T-helper 22 cell (primary cell): ENCODE measurements around the gene CFAP157.

Source experiments
- DNase-seq: peaks from one replicate; pipeline ENCODE4 v3.0.0-alpha.2; 2020; ENCODE audit warnings: low read depth

Gene CFAP157

DNA sequence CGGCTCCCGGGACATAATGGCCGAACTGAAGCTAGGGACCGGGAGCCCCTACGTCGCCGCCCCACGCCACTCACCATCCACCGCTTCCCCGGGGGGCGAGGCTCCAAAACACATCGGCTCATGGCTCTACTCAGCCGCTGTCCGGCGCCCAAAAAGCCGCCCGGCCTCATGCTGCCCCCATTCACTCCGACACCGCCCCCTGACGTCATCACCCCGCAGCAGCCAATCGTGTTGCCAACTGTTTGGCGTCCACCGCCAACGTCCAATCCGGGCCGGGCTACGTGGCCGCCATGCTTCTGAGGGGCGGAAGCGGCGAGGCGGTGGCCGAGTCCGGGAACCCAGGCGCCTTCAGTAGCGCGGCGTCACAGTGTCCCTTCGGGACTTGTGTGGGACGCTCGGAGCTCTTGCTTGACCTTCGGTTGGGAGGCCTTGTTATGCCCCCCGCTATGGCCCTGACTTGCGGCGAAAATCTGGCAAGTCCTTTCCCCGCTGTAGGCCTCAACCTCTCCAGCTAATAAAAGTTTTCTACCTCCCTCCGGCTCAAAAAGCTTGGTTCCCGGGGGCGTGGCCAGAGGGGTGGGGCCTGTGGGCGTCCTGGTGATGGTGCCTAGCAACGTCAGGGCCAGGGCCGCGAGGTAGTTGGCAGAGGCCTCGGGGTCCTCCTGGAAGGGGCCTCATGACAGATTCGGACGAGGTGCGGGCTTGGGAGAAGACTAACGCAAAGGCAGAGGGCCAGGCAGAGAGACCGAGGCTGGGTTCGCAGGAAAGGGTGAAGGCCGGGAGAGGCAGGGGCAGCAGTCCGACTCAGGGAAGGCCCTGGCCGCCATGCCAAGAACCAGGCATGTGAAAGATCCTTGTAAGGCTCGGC lies 8.9 kb downstream of the CFAP157 start, which contains the start of the genes PTRH1 and TTC16:
Gene PTRH1, minus strand, starts transcription at position 194 of the 868 bp plus-strand sequence. Its CDS starts 24 bp downstream, at position 170.
Gene TTC16, plus strand, starts transcription at position 610 of the 868 bp plus-strand sequence. Its CDS starts 67 bp downstream, at position 677.
- peak; percentile 94 for DNase-seq

- DNase-seq: no peak
Observed at GRCh38 chr9:127716412-127716811, 9.6 kb downstream of the CFAP157 start.

DNA sequence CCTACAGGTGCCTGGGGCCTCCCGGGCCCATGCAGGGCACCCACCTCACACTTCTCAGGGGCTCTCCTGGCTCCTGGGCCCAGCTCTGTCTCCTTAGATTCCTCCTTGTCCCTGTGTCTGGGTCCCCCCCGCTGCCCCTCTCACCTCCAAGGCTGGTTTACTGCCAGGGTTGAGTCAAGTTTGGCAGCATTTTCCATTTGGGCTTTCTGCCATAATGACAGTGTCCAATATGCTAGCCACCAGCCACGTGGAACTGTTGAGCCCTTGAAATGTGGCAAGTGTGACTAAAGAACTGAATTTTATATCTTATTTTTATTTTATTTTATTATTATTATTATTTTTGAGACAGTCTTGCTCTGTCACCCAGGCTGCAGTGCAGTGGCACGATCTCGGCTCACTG lies 11.0 kb downstream of the CFAP157 start:
- no peak for DNase-seq

GRCh38 chr9:127720031-127720864 lies 13.5 kb downstream of the CFAP157 start:
- DNase-seq: no peak

DNA sequence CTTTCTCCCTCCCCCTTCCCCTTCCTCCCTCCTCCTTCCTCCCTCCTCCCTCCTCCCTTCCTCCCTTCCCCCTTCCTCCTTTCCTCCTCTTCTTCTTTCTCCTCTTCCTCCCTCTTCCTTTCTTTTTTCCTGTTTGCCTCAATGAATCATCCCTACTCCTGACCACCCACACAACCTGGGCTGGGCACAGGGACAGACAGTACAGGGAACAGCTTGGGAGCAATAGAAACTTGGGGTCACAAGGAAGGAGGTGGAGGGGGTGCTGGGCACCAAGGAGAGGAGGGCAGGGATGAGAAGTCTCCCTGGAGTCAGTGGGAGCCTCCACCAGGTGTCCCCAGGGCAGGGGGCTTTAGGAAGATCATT lies 14.1 kb downstream of the CFAP157 start:
- no peak for DNase-seq

DNA sequence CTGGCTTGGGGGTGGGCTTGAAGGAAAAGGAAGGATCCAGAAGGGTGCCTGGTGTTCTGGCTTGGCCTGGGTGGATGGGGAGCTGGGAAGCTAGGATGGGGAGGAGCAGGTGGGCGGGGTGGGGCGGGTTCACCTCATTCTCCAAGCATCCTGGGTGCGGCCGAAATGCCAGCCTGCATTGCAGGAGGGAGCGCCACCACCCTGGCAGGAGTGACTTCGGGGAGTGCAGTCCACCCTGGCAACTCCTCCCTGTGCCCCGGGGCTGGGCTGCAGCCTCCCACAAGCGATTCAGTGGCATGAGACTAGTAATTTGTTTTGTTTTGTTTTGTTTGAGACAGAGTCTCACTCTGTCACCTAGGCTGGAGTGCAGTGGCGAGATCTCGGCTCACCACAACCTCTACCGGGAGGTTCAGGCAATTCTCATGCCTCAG lies 14.6 kb downstream of the CFAP157 start:
- no peak for DNase-seq

GRCh38 chr9:127722055-127722745 lies 15.4 kb downstream of the CFAP157 start:
- no peak for DNase-seq

DNA sequence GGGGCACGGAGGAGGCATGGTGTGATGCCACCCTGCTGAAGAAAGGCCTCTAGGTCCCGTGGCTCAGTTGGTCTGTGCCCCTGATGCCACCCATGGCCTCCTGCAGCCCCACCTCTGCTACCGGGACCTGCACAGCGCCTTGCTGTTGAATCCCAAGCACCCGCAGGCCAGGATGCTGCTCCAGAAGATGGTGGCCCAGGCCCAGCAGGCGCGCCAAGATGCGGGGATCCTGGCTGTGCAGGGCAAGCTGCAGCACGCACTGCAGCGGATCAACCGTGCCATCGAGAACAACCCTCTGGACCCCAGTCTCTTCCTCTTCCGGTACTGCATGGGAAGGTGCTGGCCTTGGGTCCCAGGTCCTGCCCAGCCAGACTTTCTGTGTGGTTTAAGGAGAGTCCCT lies 16.2 kb downstream of the CFAP157 start:
- DNase-seq: no peak

GRCh38 chr9:127723444-127723843 lies 16.7 kb downstream of the CFAP157 start:
- no peak for DNase-seq

- DNase-seq: no peak
Observed at GRCh38 chr9:127724012-127724411, 17.2 kb downstream of the CFAP157 start.

GRCh38 chr9:127726871-127727270 lies 20.1 kb downstream of the CFAP157 start:
- DNase-seq: no peak

- no peak for DNase-seq
Observed at GRCh38 chr9:127728808-127729207, 22.0 kb downstream of the CFAP157 start.

- no peak for DNase-seq
Observed at GRCh38 chr9:127729522-127730256, 22.9 kb downstream of the CFAP157 start.

DNA sequence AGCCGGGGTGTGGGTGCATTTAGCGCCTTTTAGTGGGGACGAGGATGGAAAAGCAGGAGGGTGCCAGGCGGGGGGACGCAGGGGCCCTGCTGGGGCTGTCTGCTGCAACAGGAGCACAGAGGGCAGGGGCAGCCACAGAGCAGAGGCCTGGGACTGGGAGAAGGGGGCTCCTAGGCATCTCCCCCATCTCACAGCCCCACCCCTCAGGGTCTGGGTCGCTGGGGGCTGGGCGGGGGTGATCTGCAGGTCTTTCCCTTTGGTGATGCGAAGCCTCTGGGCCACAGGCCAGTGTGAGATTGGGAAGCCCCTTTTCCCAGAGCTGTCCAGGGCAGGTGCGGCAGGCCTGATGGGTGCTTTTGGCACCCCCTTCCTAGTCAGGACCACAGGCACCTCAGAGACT lies 23.5 kb downstream of the CFAP157 start:
- DNase-seq: no peak

DNA sequence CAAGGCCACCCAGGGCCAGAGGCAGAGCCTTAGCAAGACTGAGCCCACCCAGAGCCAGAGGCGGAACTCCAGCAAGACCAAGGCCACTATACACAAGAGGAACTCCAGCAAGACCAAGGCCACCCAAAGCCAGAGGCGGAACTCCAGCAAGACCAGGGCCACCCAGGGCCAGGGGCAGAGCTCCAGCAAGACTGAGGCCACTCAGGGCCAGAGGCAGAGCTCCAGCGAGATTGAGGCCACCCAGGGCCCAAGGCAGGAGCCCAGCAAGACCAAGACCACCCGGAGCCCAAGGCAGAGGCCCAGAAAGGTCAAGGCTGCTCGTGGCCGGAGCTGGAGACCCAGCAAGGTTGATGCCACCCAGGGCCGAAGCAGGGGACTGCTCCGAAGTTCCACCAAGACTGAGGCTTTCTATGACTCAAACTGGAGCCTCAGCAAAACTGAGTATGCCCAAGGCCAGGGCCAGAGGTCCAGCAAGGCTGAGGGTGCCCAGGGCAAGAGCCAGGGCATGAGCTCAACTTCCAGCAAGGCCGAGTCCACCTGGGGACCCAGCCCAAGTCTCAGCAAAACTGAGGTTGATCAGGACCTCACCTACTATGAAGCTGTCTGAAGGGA lies 24.1 kb downstream of the CFAP157 start:
- no peak for DNase-seq

- no peak for DNase-seq
Observed at GRCh38 chr9:127731938-127732337, 25.1 kb downstream of the CFAP157 start.

DNA sequence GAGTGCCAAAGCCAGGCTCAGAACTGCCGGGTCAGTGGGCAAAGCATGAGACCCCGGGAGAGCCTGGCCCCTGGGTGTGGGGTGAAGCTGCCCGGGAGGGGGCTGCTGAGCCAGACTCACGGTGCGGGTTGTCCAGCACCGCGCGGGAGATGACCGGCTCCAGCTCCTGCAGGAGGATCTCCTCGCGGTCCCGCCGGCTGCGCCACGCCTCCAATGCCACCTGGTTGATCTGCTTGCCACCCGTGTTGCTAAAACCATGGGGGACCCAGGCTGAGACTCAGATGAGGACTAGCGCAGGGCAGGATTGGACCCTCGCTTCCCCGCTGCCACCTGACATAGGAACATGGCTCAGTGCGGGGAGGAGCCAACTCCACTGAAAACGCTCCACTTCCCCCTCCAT lies 25.7 kb downstream of the CFAP157 start:
- no peak for DNase-seq

DNA sequence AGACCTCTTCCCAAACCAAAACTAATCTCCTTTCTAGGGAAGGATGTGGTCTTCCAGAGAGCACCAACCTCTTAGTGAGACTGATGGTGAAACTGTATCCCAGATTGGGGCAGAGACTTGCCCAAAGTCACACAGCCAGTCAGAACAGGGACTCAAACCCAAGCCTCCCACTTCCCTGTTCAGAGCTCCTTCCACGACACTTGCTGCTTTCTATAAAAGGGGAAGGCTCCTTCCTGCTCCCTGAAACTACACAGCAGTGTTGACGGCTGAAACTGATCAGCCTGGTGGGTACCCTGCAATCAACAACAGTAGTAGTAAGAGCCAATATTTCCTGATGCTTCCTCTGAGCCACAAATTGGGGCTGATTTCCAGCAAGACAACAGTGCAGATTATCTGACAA lies 26.8 kb downstream of the CFAP157 start:
- DNase-seq: no peak

GRCh38 chr9:127734247-127734746 lies 27.5 kb downstream of the CFAP157 start:
- no peak for DNase-seq

DNA sequence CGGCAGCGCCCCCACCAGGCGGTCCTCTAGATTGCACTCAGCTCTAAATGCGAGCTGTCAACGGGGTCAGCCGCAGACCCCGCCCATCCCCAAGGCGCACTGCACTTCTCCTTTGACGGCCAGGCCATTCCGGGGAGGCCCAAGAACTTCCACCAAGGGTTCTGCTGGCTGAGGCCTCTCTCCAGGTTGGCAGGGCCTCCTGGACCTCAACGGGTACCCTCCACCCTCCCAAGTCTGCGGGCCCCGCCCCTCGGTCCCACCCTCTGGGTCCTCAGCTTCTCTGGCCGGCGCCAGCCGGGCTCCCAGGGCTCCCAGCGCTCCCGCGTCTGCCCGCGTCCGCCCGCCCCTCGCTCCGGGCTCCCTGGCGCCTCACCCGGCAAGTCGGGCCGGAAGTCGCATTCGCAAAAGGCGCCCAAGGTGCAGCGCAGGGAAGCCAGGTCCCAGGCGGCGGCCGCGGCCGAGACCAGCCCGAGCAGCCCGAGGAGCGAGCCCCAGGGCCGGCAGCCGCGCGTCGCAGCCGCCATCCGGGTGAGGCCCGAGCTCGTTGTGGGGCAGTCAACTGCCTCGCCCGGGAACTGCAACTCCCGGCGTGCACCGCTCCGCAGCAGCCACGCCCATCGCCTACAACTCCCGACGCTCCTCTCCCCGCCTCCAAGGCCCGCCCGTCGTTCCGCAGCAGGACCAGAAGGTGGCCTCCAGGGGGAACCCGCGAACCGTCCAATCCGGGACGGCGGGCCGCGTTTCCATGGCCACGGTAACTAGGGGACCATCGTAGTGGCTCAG lies 28.1 kb downstream of the CFAP157 start, which contains the start of gene TOR2A:
Gene TOR2A, minus strand, starts transcription at position 548 of the 783 bp plus-strand sequence. Its CDS starts 24 bp downstream, at position 524.
- DNase-seq: peak; percentile 98
